Natural killer cell (primary cell): Measurements from ENCODE around the gene ATF3. TPM values are rescaled to one million over a fixed set of nuclear protein-coding genes. Genes with fewer than 3 reads are reported as not detected.

Experiments used
- ATAC-seq, 3 donors: fragments of 150-1000 bp in 2 of 3; fragments of 200-7000 bp in 1 of 3; cut with Tn5 transposase; 1 replicate in 1 of 3; 2 replicates in 2 of 3; pipeline ENCODE4 v1.10.0; 2021; ENCODE audit warnings: mild to moderate bottlenecking in 2 of 3, moderate library complexity in 2 of 3
- DNase-seq, 2 donors: peaks; one replicate each; pipeline versions ENCODE4 v3.0.0 to v3.0.0-alpha.2; 2013 to 2021; ENCODE audit warnings: mixed read lengths in 1 of 2
- H3K27ac ChIP-seq: one replicate; pipeline ENCODE4 v1.5.1; 2013; ENCODE audit warnings: mild to moderate bottlenecking, low read length
- H3K27me3 ChIP-seq: one replicate; pipeline ENCODE4 v1.6.1; 2013; ENCODE audit warnings: low read length; ENCODE audit not compliant: control insufficient read depth, insufficient read depth
- H3K36me3 ChIP-seq: one replicate; pipeline ENCODE4 v1.6.1; 2013; ENCODE audit warnings: low read length; ENCODE audit not compliant: control insufficient read depth, insufficient read depth
- H3K4me1 ChIP-seq: one replicate; pipeline ENCODE4 v1.6.1; 2013; ENCODE audit warnings: low read length; ENCODE audit not compliant: control insufficient read depth, insufficient read depth
- H3K4me3 ChIP-seq: one replicate; pipeline ENCODE4 v1.5.1; 2013; ENCODE audit warnings: low read length
- H3K9me3 ChIP-seq: one replicate; pipeline ENCODE4 v1.6.1; 2013; ENCODE audit warnings: low read length; ENCODE audit not compliant: control insufficient read depth, insufficient read depth
- H3K27ac Mint-ChIP-seq, 2 donors: one replicate each; pipeline ENCODE4 v1.8.0; 2022; ENCODE audit warnings: mild to moderate bottlenecking in 2 of 2, mixed read lengths in 2 of 2, moderate library complexity in 1 of 2
- H3K27me3 Mint-ChIP-seq, 2 donors: one replicate each; pipeline ENCODE4 v1.8.0; 2022; ENCODE audit warnings: low read depth in 2 of 2, mixed read lengths in 2 of 2
- H3K36me3 Mint-ChIP-seq: one replicate; pipeline ENCODE4 v1.8.0; 2022; ENCODE audit warnings: mixed read lengths
- H3K4me1 Mint-ChIP-seq, 2 donors: one replicate each; pipeline ENCODE4 v1.8.0; 2022; ENCODE audit warnings: mixed read lengths in 2 of 2
- H3K4me3 Mint-ChIP-seq: one replicate; pipeline ENCODE4 v1.8.0; 2022; ENCODE audit warnings: mild to moderate bottlenecking, moderate library complexity, mixed read lengths
- H3K9me3 Mint-ChIP-seq, 2 donors: one replicate each; pipeline ENCODE4 v1.8.0; 2022; ENCODE audit warnings: mixed read lengths in 2 of 2
- CTCF ChIP-seq: fragments of 200-600 bp; IDR thresholded peaks from one replicate; pipeline ENCODE4 v1.8.0; 2022; ENCODE audit warnings: antibody characterized with exemption
- WGBS: methylation state at CpG from one replicate; pipeline ENCODE4 v1.1.7; 2013; ENCODE audit warnings: missing lambda C conversion rate; ENCODE audit not compliant: insufficient coverage; 5-methylcytosine and 5-hydroxymethylcytosine counted together
- intact Hi-C: fragments of 100-400 bp; cut with micrococcal nuclease; formaldehyde crosslinking; loops from one replicate; pipeline ENCODE4 v1.14.2; 2022
- total RNA-seq, 4 donors: library from RNA; stranded (reverse); fragments of 120-200 nt in 1 of 4; gene quantifications; one replicate each; pipeline versions ENCODE4 v1.2.3 to v1.2.4, GENCODE V29; 2013 to 2022

ATF3 gene
- total RNA-seq, 3 donors from 2014 or later (not counting 1 experiment from before 2014, with no cell fraction given), result 62.2 to 135 (median 78.5) TPM

DNA sequence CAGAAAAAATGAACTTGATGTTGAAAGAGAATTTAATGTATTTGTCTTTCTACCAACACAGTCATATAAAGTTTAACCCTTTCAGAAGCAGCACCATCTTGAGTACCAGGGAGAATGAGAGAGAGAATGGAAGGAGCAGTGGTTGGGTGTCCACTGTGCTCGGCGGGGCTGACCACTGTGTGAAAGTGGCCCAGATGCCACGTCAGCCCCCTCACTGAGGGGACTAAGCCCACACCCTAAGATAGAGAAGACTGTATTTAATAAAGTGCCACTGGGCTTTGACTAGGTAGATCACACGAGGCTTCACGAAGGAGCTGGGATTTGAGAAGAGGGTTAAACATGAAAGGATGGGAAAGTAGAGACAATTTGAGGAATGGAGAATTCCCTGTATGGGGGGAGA is 59.9 kb downstream of the ATF3 start:
- H3K36me3 Mint-ChIP-seq, result no peaks in the 10 kb centered on the region
- peaks cover 20 to 31% of the 10 kb centered on the region in 2 donors for H3K27me3 Mint-ChIP-seq
- peaks cover 17 to 28% of the 10 kb centered on the region in 2 donors for H3K4me1 Mint-ChIP-seq
- DNase-seq (no peak), ATAC-seq (no peak)
- H3K4me3 Mint-ChIP-seq, result no peak overlapping the region
- WGBS, result 94% methylated on average over 5 of the region's 5 CpGs
- no peaks in the 10 kb centered on the region for H3K9me3 ChIP-seq
- peaks cover 34% of the 10 kb centered on the region for H3K4me1 ChIP-seq
- H3K4me3 ChIP-seq, result no peak overlapping the region
- H3K27ac Mint-ChIP-seq, result no peak overlapping the region
- H3K36me3 ChIP-seq, result no peaks in the 10 kb centered on the region
- TF ChIP-seq CTCF, result no peak
- H3K27me3 ChIP-seq, result no peaks in the 10 kb centered on the region
- no peaks in the 10 kb centered on the region for H3K9me3 Mint-ChIP-seq
- H3K27ac ChIP-seq, result no peak overlapping the region
- intact Hi-C loops, result no loop called here

DNA sequence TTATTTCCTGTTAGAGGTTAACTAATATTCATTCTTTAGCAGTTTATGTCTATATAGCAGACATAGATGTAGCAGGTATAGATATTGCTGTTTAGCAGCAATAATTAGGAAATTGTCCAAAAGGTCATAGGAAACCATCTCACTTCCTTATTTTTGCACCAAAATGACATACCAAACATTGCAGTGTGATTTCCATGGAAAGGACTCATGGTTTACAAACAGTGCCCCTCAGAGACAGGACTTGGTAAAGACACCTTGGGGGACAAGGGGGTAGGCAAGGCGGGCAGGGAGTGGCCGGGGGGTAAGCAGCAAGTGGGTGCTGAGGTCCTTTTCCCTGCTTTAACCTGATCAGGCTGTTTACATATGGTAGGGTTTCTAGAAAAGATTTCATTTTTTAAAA is 60.5 kb downstream of the ATF3 start:
- Mint-ChIP-seq H3K4me1 (peaks cover 17 to 28% of the 10 kb centered on the region in 2 donors), H3K27ac (no peak overlapping the region), H3K9me3 (no peaks in the 10 kb centered on the region), H3K36me3 (no peaks in the 10 kb centered on the region), H3K4me3 (no peak overlapping the region), H3K27me3 (peaks cover 20 to 31% of the 10 kb centered on the region in 2 donors)
- Histone ChIP-seq H3K4me3 (no peak overlapping the region), H3K4me1 (peaks cover 34% of the 10 kb centered on the region), H3K9me3 (no peaks in the 10 kb centered on the region), H3K27ac (no peak overlapping the region), H3K36me3 (no peaks in the 10 kb centered on the region), H3K27me3 (no peaks in the 10 kb centered on the region)
- no peak for DNase-seq
- intact Hi-C loops, result no loop called here
- no peak for TF ChIP-seq CTCF
- WGBS, result 81% methylated on average over 2 of the region's 2 CpGs
- ATAC-seq, result no peak

- ATAC-seq (no peak), DNase-seq (no peak)
- no peak overlapping the region for H3K27ac Mint-ChIP-seq
- H3K4me3 Mint-ChIP-seq, result no peak overlapping the region
- Histone ChIP-seq H3K4me1 (peaks cover 34% of the 10 kb centered on the region), H3K27me3 (no peaks in the 10 kb centered on the region), H3K9me3 (no peaks in the 10 kb centered on the region), H3K36me3 (no peaks in the 10 kb centered on the region), H3K27ac (no peak overlapping the region), H3K4me3 (no peak overlapping the region)
- TF ChIP-seq CTCF, result no peak
- peaks cover 17 to 28% of the 10 kb centered on the region in 2 donors for H3K4me1 Mint-ChIP-seq
- no peaks in the 10 kb centered on the region for H3K9me3 Mint-ChIP-seq
- 95% methylated on average over 8 of the region's 8 CpGs for WGBS
- peaks cover 20 to 35% of the 10 kb centered on the region in 2 donors for H3K27me3 Mint-ChIP-seq
- intact Hi-C loops, result no loop called here
- no peaks in the 10 kb centered on the region for H3K36me3 Mint-ChIP-seq
Measured at GRCh38 chr1:212669600-212669999, 61.0 kb downstream of the ATF3 start.

- H3K4me3 ChIP-seq, result no peak overlapping the region
- ATAC-seq, result no peak
- Mint-ChIP-seq H3K9me3 (no peaks in the 10 kb centered on the region), H3K27me3 (peaks cover 23 to 40% of the 10 kb centered on the region in 2 donors), H3K4me1 (peaks cover 17 to 23% of the 10 kb centered on the region in 2 donors), H3K4me3 (no peak overlapping the region), H3K36me3 (no peaks in the 10 kb centered on the region), H3K27ac (no peak overlapping the region)
- no peaks in the 10 kb centered on the region for H3K27me3 ChIP-seq
- no peaks in the 10 kb centered on the region for H3K9me3 ChIP-seq
- peaks cover 28% of the 10 kb centered on the region for H3K4me1 ChIP-seq
- H3K27ac ChIP-seq, result no peak overlapping the region
- WGBS, result 85% methylated on average over 4 of the region's 7 CpGs
- intact Hi-C loops, result no loop called here
- DNase-seq, result no peak
- no peak for TF ChIP-seq CTCF
- no peaks in the 10 kb centered on the region for H3K36me3 ChIP-seq
Measured at GRCh38 chr1:212670301-212670700, 61.7 kb downstream of the ATF3 start.
